Esophagus muscularis mucosa (tissue), 4 donors: ENCODE measurements around the gene MMP15.

Source experiments
- CTCF ChIP-seq, 3 experiments: fragments of 200-600 bp in 2 of 3; fragments of 450-650 bp in 1 of 3; sonication (generic) in 2 of 3; IDR thresholded peaks; one replicate each; pipeline ENCODE4 v1.5.1; 2017 to 2019; ENCODE audit warnings: antibody characterized with exemption in 3 of 3, mild to moderate bottlenecking in 2 of 3, moderate library complexity in 1 of 3
- EP300 ChIP-seq: sonication (generic); formaldehyde crosslinking; IDR thresholded peaks from one replicate; pipeline ENCODE4 v1.6.1; 2017; ENCODE audit warnings: antibody characterized with exemption
- POLR2A ChIP-seq: fragments of 450-650 bp; IDR thresholded peaks from one replicate; pipeline ENCODE4 v1.6.1; 2017; ENCODE audit warnings: antibody characterized with exemption, moderate library complexity, mild to moderate bottlenecking, low read depth

- no peak for TF ChIP-seq CTCF (IDR thresholded peaks at IDR 0.05)
- no peak for TF ChIP-seq POLR2A
- no peak for TF ChIP-seq EP300
Measured at GRCh38 chr16:58002416-58002800, 23.1 kb upstream of the MMP15 start.
